GM12872 (cell line): ENCODE data around the gene CYP2C18.

Source experiments
- CTCF ChIP-seq: IDR thresholded peaks from 3 replicates; pipeline ENCODE4 v1.5.1; 2011; ENCODE audit warnings: low read depth, mild to moderate bottlenecking, low read length, moderate library complexity; ENCODE audit not compliant: insufficient read depth

CYP2C18 gene

GRCh38 chr10:94760586-94761178, 77.2 kb downstream of the CYP2C18 start:
- no peak for TF ChIP-seq CTCF

- TF ChIP-seq CTCF, result no peak
Observed at GRCh38 chr10:94762393-94762792, 78.9 kb downstream of the CYP2C18 start, which contains the start of gene CYP2C19. TSS of gene CYP2C19 (plus strand) at chr10:94762681. CDS start at chr10:94762706, 25 bp downstream.

- TF ChIP-seq CTCF, result no peak
Observed at GRCh38 chr10:94777886-94778458, 94.4 kb downstream of the CYP2C18 start.

- TF ChIP-seq CTCF, result no peak
Observed at GRCh38 chr10:94780844-94781243, 97.3 kb downstream of the CYP2C18 start.

GRCh38 chr10:94784256-94784655, 100.7 kb downstream of the CYP2C18 start:
- no peak for TF ChIP-seq CTCF

GRCh38 chr10:94785211-94785610, 101.7 kb downstream of the CYP2C18 start:
- TF ChIP-seq CTCF, result no peak
